Limb (tissue), 2 donors: ENCODE data around the gene MDH1B.
"Not testable (repeated sequence)": the region's sequence is repeated elsewhere in the genome, so short reads cannot be mapped to it uniquely, and the experiment has no call there.

Experiments used
- DNase-seq, 2 donors: peaks; one replicate each; pipeline ENCODE4 v3.0.0-alpha.2; 2016; ENCODE audit errors: extremely low spot score in 2 of 2

The MDH1B gene

GRCh38 chr2:206774871-206775270, 9.7 kb upstream of the MDH1B start:
- no peak for DNase-seq

GRCh38 chr2:206766057-206766930, 1.2 kb upstream of the MDH1B start:
- DNase-seq = no peak

- DNase-seq = no peak
Observed at GRCh38 chr2:206764673-206765241, 371 bp downstream of the MDH1B start.

DNA sequence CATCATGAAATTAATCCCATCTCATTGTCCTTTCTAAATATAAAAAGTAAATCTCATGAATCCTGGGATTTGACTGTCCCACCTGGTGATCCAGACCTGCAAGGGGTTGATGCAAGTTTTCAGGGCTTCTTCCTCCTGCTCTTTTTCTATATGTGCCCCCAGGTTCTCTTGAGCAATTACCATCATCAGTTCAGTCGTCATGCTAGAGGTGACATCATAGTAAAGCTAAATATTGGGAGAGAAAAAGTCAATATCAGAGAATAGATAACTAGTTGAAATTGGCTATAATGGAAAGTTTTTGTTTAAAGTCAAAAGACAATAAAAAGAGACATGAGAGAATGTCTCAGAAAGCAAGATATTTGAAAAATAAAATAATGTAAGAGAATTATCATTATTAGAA, 8.3 kb downstream of the MDH1B start:
- no peak for DNase-seq

DNA sequence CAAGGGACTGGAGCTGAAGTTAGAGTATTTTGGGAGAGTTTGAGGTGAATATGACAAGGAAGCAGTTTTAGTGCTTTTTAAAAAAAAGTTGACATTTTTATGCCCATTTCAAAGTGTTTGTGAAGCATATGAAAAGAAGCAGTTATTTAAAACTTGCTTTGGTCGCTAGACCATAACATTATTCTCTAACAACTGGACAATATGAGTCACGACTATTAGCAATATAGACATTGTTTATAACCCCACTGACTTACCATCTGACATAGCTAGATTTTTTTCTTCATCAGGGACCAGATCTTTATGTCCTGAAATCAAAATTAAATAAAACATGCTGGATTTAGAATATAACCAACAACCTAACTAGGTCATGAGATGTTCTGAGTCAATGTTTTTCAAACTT, 24.3 kb downstream of the MDH1B start:
- DNase-seq = no peak

- DNase-seq = no peak
Observed at GRCh38 chr2:206739271-206739670, 25.9 kb downstream of the MDH1B start.

- no peak for DNase-seq
Observed at GRCh38 chr2:206736935-206737334, 28.2 kb downstream of the MDH1B start.

DNA sequence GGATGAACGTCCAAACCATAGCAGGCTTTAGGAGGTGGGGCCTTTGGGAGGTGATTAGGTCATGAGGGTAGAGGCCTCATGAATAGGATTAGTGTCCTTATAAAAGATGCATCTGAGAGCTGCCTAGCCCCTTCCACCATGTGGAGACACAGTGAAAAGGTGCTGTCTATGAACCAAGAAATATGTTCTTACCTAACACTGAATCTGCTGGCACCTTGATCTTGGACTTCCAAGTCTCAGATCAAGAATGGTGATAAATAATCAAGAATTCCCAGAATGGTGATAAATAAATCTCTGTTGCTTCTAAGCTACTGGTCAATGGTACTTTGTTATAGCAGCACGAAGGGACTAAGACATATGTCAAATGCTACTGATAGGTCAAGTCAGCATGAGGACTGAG, 31.8 kb downstream of the MDH1B start:
- DNase-seq = no peak

DNA sequence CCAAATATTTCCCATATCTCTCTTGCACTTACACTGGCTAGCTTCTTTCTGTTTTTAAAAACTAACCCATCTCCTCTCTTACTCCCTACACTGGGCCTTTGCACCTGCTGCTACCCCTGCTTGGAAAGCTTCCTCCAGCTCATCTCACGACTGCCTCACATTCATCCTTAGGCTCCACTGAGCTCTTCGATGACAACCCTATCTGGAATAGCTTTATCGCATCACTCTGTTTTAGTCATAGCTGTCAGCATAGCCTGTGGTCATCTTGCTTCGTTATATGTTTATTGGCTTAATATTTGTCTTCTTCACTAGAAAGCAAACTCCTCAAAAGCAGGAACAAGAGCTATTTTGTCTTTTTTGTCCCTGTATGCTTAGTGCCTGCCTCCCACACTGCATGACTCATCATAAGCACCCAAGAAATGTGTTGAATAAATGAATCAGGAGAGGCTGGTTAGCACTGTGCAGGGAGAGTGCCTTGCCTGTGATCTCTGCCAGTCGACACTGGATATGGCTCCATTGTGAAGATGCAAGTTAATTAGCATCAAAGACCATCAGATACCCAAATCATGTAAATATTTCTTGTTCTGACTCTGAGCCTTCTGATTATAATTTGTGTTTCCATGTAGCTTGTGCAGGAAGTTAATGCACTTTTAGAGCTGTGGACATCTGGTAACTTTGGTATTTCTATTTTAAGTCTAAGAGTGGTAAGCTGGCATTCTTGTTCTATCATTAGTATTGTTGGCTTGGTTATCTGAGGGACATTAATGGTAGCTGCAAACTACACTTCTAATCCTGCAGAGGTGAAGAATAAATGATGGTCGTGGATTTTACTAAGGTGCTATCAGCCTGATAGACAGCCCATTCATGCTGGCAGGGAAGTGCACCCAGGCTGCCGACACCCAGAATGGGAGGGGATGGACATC, 36.6 kb downstream of the MDH1B start:
- DNase-seq = no peak

GRCh38 chr2:206727287-206727686, 37.8 kb downstream of the MDH1B start:
- DNase-seq = no peak

- no peak for DNase-seq
Observed at GRCh38 chr2:206723288-206723687, 41.8 kb downstream of the MDH1B start.

- no peak for DNase-seq
Observed at GRCh38 chr2:206721256-206721920, 43.7 kb downstream of the MDH1B start.

GRCh38 chr2:206718296-206718695, 46.8 kb downstream of the MDH1B start, which contains the start of gene DYTN:
Gene DYTN, minus strand, starts transcription at chr2:206718396. Its CDS starts 117 bp downstream, at chr2:206718279.
- DNase-seq = no peak

- DNase-seq = no peak
Observed at GRCh38 chr2:206716623-206717022, 48.5 kb downstream of the MDH1B start.

DNA sequence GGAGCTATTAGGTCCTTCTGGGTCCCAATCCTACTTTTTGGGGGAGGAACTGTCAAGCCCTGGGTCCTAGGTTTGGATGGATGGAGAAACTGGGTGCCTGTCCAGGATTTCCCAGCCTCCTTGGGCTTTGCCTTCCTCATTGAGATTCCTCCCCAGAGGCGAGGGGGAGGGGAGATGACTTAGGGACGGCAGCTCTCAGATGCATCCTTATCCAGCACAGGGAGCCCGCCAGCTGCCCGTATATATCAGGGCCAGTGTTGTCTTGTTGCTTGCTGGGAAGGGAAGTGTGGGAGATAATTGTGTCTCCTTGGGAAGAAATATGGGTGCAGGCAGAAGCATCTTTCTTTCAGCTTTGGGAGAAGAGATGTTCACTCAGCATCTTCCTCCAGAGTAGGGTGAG, 49.9 kb downstream of the MDH1B start:
- not testable (repeated sequence) for DNase-seq

DNA sequence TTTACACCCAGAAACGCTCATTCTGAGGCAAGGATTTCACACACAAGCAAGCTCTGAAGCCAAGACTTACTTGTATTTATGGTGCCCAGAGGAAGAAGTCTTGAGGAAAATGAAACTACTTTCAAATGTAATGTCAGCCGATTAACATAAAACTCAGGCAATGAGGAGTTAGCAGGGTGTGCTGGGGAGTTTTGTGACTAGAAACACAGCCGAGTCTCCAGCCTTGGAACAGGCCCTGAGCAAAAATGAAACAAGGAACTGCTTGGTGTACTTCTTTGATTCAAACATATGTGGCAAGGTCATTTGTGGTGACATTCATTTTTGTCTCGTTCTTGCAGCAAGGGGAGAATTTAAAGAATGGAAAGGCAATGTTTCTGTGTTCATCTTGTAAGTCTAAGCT, 51.4 kb downstream of the MDH1B start:
- DNase-seq = no peak

DNA sequence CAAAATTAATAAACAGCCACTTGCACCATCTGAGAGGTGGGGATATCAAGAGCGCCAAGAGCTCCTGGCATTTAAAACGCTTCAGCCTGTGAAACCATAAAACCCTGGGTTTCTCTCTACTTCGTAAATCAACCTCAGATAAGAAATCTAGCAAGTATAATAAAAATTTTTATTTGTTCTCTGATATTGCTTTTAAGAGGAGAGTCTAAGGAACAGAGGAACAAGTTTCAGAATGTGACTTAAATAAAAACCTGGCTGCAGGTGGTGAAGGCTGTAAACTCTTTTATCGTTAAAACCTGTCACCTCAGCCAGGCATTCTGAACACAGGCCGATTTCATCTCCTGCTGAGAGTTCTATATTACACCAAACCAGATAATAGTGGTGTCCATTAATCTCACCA, 56.8 kb downstream of the MDH1B start:
- no peak for DNase-seq

- DNase-seq = no peak
Observed at GRCh38 chr2:206707164-206707701, 57.9 kb downstream of the MDH1B start.

- no peak for DNase-seq
Observed at GRCh38 chr2:206701952-206702605, 63.0 kb downstream of the MDH1B start.

GRCh38 chr2:206700156-206700555, 65.0 kb downstream of the MDH1B start:
- no peak for DNase-seq

DNA sequence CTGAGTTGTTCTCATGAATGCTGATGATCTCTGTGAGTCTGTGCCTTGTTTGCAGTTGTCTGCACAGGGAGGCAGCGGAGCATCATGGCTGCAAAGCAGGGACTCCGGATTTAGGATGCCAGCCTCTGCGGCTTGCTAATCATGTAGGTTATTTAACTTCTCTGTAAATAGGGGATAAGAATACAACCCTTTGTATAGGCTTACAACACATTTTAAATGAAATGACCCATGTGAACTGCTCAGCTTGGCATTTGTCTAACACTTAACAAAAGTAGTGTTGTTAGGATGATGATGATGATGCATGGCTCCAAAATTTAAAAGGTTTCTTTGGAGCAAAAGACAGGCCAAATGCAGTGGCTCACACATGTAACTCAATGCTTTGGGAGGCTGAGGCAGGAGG, 66.3 kb downstream of the MDH1B start:
- no peak for DNase-seq
